ENCODE data around the gene GLTP. TPM values are rescaled to one million over a fixed set of nuclear protein-coding genes. Genes with fewer than 3 reads are reported as not detected.
"Not testable (repeated sequence)": the region's sequence is repeated elsewhere in the genome, so short reads cannot be mapped to it uniquely, and the experiment has no call there.

Gene GLTP, protein sequence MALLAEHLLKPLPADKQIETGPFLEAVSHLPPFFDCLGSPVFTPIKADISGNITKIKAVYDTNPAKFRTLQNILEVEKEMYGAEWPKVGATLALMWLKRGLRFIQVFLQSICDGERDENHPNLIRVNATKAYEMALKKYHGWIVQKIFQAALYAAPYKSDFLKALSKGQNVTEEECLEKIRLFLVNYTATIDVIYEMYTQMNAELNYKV
- total RNA-seq, result 45.6 and 45.9 TPM in 2 replicates

DNA sequence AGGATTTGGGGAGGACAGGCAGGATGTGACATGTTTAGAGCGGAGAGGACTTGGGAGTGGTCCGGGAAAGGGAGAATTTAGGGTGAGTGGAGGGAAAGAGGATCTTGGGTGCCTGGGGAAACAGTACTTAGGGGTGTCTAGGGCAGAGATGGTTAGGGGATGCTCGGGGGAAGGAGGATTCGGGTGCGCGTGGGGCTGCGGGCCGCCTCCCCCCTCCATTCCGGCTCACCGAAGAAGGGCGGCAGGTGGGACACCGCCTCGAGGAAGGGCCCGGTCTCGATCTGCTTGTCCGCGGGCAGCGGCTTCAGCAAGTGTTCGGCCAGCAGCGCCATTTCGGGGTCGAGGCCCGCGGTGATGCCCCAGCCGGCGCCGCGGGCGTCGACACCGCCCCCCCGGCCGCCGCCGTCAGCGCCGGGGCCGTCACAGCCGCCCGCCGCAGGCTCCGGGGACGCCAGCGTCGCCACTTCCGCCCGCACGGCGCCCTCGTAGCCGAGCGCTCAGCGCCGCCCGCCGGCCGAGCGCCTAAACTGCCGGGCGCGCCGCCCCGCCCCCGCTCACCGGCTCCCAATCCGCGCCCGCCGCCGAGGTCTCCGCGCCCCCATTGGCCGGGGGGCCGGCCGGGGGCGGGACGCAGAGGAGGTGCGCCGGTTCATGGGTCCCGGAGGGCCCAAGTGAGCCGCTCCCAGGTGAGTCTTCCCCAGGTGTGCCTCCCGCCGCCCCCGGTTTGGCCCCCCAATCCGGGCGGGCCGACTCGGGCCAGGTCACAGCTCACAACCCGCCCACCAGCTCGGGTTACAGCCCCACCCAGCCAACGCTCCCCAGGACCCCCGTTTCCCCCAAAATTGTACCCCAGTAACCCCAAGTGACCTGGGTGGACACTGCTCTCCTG, at the start of gene GLTP:
GLTP (minus strand) TSS at position 499 of the 889 bp plus-strand sequence; CDS start at position 332, 167 bp downstream.
- DNase-seq (ENCODE audit: low read depth in 2 of 2), result peak; percentile 42 to 84

DNA sequence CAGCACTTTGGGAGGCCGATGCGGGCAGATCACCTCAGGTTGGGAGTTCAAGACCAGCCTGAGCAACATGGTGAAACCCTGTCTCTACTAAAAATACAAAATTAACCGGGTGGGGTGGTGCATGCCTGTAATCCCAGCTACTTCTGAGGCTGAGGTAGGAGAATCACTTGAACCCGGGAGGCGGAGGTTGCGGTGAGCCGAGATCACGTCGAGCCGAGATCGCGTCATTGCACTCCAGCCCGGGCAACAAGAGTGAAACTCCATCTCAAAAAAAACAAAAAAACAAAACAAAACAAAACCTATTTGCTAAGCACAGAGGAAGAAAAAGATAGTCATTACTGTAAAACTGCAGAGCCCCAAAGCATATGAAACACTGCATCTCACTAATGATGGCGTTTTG, 49.0 kb upstream of the GLTP start:
- not testable (repeated sequence) for DNase-seq (ENCODE audit: low read depth in 2 of 2)

DNA sequence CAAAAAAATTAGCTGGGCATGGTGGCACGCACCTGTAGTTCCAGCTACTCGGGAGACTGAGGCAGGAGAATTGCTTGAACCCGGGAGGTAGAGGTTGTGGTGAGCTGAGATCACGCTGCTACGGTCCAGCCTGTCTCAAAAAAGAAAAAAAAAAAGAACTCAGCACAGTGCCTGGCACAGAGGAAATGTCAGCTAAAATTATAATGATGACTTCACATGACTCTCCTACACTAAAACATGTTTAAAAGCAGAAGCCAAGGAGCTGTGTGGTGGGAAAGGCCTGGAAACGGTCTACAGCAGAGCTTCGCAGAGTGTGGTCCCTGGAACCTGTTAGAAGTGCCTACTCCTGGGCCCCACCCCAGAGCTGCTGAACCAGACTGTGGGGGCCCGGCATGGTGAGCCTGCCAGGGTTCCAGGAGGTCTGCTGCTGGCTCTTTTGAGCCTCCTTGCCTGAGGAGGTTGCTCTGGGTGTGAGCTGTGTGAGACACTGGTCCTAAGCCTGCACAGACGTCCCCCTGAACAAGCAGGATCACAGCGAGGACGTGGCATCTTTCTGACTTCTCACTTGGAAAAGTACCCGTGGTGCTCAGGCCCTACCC, 47.8 kb upstream of the GLTP start:
- no peak for DNase-seq (ENCODE audit: low read depth in 2 of 2)

DNA sequence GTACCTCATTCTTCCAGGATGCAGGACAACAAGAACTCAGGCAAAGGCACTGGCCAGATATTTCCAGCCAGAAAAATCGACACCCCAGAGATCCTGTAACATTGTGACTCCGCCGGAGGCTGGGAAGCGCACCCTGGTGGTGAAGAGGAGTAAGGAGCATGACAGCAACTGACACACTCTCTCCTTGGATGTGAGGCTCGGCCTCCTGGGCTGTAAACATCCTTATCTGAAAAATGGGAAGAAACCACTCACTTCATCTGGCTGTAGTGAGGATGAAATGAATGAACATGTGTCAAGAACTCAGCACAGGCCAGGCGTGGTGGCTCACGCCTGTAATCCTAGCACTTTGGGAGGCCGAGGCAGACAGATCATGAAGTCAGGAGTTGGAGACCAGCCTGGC, 47.3 kb upstream of the GLTP start:
- DNase-seq (ENCODE audit: low read depth in 2 of 2), result peak; percentile 30 to 61

DNA sequence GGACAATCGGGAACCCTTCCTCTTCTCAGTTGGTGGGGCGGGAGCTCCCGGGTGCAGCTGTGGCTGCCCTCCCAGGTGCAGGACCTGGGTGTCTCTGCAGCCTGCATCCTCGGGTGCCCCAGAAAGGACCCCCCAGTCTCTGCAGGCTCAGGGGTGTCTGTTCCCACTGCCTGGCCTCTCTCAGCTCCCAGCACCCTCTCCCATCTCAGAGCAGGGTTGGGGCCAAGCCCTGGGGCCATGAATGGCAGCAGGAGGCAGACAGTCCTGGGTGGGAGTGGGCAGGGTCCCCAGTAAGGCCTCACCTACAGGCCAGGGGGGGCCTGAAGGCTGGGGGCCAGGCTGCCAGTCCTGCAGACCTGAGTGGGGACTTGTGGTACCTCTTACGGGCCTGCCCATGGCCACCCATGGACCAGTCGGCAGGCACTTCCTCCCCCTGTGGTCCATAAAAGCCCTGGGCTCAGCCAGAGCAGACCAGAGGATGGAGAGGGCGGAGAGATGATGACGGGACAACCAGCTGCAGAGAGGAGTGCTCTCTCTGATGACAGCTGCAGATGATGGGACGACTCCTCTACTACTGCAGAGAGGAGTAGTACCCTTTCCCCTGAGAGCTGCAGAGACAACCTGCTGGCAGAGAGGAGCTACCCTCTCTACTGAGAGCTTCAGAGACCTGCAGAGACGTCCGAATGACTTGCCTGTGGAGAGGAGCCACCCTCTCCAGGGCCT, 46.3 kb upstream of the GLTP start:
- no peak for DNase-seq (ENCODE audit: low read depth in 2 of 2)

DNA sequence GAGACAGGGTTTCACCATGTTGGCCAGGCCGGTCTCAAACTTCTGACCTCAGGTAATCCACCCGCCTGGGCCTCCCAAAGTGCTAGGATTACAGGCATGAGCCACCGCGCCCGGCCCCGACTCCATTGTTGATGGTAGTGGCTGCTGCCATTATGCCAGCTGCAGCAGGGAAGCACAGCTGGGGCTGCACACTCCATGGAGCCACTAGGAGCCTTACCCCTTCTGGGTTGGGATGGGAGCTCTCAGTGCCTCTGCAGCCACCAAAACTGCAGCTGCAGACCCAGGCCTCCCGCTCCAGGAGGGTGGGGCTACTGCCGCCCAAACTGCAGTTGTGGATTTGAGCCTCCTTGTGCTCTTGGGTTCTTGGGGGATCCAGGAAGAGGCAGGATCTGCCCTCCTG, 45.7 kb upstream of the GLTP start:
- DNase-seq (ENCODE audit: low read depth in 2 of 2), result no peak

DNA sequence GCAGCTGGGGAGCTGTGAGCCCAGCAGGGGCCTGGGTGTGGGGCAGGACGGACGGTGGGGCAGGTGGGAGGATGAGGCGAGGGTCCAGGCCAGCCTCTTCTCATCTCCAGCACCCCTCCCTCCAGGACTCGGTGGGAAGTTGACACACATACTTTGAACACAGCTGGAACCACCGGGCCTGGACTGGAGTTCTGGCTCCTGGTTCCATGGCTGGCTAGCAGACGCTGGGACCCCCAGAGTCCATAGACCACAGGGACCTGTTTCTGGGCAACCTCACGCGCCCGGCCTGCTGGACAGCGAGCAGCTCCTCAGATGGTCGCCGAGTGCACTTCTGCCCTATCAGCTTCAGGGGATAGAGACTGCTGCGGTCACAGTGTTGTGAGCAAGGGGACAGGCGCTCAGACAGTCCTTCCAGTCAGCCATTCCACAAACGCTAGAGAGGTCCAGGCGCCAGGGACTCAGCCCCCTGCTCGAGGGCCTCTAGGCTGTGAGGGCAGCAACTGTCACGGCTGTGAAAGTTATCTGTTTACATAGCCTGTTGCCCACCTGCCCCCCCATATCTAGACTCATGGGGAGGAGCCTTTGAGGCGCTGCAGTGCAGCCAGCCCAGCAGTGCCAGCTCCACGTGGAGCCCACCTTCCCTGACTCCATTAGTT, 45.0 kb upstream of the GLTP start:
- DNase-seq (ENCODE audit: low read depth in 2 of 2), result no peak

DNA sequence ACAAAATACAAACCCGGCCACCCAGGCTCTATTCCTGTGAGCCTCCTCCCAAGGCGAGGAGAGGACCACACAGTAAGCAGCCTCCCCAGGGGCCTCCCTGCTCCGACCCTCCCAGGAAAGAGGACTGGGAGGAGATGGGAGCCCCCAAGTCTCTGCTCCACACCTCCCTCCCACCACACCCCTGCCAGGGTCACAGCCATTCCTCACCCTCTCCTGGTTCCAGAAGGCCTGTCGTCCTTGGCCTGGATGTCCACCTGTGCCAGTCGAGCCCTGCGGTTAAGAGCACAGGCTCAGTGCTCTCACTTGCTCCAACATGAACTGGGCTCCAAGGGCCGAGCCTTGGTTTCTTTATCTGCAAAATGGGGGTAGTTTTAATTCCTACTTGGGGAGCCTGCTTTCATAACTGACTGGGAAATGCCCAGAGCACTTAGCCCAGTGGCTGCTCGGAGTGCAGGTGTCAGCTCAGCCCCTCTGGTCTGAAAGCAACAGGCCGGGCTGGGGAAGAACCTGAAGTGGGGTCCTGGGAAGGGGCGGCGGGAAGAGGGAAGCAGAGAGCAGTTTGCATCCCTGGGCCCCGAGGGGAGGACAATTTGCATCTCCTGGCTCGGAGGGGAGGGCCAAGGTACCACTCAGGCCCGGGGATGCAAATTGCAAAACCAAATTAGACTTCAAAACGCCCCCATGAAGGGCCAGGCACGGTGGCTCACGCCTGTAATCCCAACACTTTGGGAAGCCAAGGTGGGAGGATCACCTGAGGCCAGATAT, 43.3 kb upstream of the GLTP start:
- DNase-seq (ENCODE audit: low read depth in 2 of 2), result no peak

DNA sequence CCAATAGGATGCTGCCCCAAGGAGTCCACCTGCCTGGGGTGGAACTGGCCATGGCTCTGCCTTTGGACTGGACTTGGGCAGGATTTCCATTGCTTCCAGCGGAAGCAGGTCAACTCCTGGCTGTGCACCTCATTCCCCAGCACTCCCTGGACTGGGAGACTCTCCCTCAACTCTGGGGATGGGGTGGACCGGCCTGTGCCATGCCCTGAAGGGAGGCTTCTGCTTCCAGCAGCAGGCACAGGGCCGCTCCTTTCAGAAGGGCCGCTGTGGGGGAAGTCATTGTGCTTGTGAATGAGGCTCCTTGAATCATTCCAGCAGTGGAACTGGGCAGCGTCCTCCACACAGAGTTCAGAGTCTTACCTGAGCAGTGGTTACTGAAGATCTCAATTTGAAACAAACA, 42.7 kb upstream of the GLTP start:
- no peak for DNase-seq (ENCODE audit: low read depth in 2 of 2)

DNA sequence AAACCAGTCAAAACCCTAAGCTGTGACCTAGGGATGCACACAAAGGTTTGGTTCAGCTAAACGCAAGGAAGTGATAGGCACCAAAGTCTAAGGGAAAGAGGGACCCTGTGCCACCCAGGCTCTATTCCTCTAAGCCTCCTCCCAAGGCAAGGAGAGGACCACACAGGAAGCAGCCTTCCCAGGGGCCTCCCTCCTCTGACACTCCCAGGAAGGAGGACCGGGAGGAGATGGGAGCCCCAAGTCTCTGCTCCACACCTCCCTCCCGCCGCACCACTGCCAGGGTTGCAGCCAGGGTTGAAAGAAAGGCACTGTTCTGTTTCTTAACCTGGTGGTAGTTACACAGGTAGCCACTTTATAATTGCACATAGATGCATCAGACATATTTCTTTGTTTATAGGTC, 41.6 kb upstream of the GLTP start:
- no peak for DNase-seq (ENCODE audit: low read depth in 2 of 2)

DNA sequence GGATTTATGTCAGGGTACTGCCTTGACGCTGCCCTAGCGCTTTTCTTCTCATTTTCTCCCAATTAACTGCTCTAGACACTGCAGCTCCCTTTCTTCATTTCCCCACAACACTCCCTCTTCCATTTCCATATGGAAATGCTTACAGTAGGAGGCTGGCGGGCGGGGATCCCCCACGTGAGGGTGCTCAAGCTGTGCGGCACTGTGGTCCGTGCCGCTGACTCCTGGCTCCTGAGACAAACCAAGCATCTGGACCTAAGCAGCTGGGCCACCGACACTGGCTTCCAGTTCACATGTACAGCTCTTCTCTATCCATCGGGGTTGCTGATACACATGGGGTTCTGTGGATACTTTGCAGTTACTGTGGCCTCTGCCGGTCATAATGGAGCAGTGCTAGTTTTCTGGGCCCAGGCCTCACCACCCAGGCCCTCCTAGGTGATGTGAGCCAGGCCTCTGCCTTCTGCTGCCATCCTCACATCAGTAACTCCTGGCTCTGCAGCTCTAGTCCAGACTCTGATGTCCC, 40.0 kb upstream of the GLTP start:
- no peak for DNase-seq (ENCODE audit: low read depth in 2 of 2)

DNA sequence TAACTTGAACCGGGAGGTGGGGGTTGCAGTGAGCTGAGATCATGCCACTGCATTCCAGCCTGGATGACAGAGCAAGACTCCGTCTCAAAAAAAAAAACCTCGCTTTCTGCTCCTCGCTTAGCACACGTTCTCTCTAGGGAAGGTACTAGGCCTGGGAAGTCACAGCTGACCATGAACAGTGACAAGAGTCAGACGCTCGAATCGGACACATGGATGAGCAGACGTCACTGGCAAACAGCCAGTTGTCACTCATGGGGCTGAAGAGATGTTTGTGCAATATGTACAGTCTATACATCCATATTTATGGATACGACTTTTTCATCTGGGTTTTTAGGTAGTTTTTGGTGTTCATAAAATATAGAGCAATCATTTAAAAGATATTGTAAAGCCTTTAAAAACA, 39.1 kb upstream of the GLTP start:
- DNase-seq (ENCODE audit: low read depth in 2 of 2), result no peak

DNA sequence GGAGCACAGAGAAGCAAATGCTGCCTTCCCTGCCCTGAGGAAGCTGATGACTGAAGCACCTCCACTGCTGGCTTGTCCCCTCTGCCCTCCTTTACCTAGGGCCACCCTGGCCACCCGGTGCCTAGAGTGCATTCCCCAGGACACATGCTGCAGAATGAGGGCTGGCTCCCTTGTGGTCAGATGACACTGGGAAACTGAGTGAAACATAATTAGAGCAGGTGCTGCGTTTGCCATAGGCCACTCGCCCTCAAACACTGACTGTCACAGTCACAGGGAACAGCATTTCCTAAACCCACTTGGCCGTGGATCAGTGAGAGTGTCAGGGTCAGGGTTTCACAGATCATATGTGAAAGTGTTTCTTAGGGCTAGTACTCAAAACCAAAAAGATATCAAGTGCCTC, 35.7 kb upstream of the GLTP start:
- no peak for DNase-seq (ENCODE audit: low read depth in 2 of 2)

DNA sequence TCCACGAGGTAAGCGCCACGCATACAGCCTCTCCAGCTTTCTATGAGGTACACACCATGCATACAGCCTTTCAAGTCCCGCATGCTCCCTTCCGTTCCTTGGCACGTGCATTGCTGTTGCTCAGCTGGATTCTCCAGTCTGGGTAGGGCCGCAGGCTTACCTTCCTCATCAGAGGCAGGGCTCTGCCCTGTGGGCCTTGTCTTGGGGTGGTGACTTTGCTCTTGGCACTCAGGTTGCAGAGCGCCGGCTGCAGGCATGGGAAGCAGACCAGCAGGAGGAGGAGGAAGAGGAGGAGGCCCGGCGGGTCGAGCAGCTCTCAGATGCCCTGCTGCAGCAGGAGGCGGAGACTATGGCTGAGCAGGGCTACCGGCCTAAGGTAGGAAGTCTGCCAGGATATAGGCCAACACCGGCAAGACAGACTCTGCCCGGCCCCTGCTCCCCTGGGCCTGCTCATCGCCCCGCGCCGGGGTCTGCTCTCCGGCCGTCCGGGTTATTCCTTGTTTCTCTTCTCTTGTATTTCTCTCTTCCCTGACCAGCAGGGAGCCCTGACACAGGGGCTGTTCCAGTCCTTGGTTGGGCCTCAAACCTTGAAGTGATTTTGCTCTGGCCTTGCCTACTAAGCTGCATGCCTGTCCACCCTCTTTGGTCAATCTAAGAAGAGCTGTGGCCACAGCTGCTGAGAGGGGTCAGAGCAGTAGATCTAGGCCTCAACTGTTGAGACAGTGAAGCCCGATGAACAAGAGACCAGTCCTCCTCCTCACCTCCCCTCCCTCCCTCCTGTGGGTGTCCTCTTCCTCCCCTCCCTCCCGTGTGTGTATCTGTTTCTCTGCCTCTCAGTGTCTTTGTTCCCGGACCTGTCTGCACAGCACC, 35.1 kb upstream of the GLTP start:
- no peak for DNase-seq (ENCODE audit: low read depth in 2 of 2)

DNA sequence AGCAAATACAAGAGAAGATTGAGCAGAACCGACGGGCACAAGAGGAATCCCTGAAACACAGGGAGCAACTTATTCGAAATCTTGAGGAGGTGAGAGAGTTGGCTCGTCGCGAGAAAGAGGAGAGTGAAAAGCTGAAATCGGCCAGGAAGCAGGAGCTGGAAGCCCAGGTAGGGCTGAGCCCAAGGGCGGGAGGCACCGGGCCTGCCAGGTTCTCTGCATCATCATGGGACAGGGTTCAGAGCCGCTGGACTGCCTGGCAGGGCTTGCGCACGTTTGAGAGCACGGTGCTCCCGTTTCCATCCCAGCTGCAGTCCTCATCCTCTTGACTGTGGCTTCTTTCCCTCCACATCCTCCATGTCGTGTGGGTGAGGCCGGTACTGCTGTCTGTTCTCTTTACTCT, 34.1 kb upstream of the GLTP start:
- no peak for DNase-seq (ENCODE audit: low read depth in 2 of 2)

DNA sequence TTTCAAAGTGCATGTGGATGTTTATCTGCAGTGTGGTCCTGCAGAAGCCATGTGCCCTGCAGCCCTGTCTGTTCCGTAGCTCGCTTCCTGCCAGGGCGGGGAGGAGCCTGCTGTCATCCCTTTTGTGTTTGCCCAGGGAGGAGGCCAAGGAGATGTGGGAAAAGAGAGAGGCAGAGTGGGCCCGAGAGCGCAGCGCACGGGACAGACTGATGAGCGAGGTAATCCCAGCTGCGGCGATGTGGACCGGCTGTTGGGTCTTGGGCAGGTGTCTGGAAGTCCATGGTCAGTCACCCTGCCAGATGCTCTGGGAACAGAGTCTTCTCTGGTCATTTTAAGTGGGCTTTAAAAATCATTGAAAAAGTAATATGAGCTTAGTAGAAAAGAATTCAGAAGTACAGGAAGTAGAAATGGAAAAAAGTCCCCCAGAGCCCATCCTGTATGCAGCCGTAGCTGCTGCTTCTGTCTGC, 32.5 kb upstream of the GLTP start:
- peak; percentile 28 to 41 for DNase-seq (ENCODE audit: low read depth in 2 of 2)

DNA sequence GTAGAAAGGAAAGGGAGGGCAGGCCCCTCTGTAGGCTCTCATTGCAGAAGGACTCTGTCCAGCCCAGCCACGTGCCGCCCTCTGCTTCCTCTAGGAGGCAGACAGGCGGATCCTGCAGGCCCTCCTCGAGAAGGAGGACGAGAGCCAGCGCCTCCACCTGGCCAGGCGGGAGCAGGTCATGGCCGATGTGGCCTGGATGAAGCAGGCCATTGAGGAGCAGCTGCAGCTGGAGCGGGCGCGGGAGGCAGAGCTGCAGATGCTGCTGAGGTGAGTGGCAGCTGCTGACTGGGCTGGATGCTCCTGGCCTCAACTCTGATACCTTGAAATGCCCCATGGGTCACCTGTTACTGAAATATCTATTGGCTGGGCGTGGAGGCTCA, 30.6 kb upstream of the GLTP start:
- peak in 1 of 2 donors; percentile 26 for DNase-seq (ENCODE audit: low read depth in 2 of 2)

DNA sequence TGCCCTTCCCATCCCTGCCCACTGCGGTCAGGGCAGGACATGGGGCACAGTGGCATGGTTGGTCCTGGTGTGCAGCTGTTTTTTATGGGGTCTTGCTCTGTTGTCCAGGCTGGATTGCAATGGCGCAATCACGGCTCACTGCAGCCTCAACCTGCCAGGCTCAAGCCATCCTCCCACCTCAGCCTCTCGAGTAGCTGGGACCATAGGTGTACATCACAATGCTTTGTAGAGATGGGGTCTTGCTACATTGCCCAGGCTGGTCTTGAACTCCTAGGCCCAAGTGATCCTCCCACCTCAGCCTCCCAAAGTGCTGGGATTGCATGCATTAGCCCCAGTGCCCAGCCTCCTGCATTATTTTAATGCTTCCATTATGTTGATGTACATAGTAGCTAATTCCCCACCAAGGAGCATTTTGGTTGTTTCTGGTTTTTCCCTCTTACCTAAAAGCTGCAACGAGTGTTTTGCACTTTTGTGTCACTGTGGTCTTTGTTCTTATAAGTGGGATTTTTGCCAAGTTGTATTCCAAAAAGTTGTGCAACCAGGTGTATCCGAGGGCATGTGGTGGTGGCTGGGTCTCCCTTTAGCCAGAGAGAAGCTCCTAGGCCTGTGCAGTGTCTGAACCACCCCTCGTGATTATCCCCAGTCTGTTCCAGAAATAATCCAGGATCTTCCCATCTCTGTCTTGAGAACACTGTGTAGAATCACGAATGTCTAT, 30.1 kb upstream of the GLTP start:
- DNase-seq (ENCODE audit: low read depth in 2 of 2), result no peak

DNA sequence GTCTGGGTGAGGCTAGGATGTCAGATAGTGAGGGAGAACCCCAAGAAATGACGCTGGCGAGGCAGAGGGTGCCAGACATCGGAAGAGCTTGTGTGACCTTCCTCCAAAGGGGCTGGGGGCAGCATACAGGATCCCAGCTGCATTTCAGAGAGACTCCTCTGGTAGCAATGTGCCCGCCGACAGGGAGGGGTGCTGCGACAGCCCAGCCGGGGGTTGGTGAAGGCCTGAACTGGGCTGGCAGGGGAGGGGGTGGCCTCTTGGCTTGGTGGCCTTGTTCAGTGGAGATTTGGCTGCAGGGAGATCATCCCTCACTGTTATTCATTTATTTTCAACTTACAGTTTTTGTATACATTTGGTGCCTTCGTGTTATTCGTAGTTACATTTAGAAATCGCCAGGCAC, 25.0 kb upstream of the GLTP start:
- DNase-seq (ENCODE audit: low read depth in 2 of 2), result no peak

Data from dermis microvascular lymphatic vessel endothelial cell (primary cell).